Left forelimb (tissue), 1 donor: ENCODE results near the gene FAM118A.

Experiments
- DNase-seq: peaks from one replicate; pipeline ENCODE4 v3.0.0-alpha.2; 2018; ENCODE audit warnings: low spot score

The FAM118A gene

DNA sequence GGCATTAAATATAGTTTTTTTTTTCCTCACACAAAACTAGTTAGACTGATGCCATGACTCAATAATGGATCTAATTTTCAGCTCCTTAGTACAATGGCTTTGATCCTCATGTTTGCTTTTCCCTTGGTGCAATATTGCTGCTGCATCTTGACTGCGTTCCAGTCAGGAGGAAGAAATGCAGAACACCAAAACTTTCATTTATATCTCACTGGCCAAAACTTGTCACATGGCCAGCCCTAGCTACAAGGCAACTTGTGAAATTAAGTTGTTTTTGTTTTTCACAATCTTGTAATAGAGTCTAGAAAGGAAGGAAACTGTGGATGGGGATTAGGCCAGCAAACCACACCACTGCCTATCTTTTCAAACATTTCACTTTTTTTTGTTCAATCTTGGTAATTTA is 67.0 kb downstream of the FAM118A start:
- DNase-seq = no peak

DNA sequence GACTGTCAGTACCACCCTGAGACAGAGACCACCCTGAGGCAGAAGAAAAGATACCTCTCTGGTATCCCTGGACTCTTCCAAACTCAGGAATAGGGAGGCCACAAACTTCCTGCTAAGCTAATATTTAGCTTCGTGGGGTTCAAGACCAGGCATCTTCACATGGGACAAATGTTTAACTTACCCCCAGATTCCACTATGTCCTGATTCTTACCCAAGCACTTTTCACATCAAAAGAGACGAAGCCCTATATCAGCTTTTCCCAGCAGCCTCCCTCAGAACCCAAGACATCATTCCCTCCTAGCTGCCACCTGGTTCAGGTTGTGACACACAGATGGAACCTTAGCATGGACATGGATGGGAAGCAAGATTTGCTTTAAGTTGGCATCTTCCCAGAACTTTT is 71.6 kb downstream of the FAM118A start:
- DNase-seq = no peak

DNA sequence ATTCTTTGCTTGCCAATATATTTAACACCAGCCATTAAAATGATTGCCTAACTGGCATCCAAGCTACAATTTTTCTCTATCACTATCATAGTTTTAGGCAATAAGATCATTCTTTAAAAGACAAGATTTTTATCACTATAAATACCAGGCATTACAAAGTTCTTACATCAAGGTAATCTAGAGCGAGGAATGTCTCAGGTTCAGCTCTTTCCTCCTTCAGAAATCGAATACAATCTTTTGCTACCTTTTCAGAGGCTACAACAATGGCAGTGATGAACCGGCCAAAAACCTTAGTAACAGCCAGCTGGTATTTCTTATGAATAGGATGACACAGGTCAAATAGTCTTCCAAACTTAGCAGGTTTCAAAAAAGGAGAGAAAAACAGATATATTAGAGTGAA is 79.8 kb downstream of the FAM118A start:
- no peak for DNase-seq
